Measurements from ENCODE around the gene METTL8.
"Not testable (repeated sequence)": the region's sequence is repeated elsewhere in the genome, so short reads cannot be mapped to it uniquely, and the experiment has no call there.

Gene METTL8

DNA sequence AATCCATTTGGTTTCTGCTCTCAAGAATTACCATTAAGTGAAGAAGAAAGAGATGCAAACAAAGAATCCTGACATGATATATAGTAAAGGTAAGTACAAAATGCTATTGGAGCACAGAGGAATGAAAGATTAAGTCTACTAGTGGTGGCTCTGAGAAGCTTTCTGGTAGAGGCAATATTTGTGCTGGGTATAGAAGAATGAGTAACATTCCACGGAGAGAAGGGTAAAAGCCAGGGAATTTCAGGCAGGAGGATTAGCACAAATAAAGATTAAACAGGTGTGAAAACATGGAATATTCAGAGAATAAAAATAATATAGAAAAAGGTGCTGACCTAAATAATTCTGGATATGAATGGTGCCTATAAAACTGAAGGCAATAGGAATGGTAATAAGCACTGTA lies 31.8 kb downstream of the METTL8 start:
- Mint-ChIP-seq H3K36me3 (ENCODE audit: low read depth) (peaks cover 5% of the 10 kb centered on the region), H3K4me3 (no peak overlapping the region), H3K27me3 (no peaks in the 10 kb centered on the region), H3K4me1 (ENCODE audit: low read depth) (peaks cover 22% of the 10 kb centered on the region), H3K9me3 (peaks cover 15% of the 10 kb centered on the region), H3K27ac (no peak overlapping the region)
- intact Hi-C loops (cut with micrococcal nuclease) = no loop called here

DNA sequence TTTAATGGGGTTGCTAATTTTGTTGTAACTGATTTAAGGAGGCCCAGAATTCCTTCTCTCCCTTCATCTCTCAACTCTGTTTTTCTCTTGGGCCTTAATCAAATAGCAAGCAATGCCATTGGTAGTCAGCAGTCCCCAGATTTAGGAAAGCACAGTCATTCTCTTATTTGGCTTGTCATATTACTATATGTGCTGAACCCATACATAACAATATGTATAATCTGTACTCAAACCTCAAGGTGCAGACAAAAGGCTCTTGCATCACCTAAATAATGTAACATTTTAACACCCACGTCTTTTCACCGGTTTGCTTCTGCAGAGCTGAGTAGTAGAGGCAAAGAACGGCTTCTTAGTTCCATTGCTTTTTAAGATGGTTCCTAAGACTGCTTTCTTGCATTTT lies 33.4 kb downstream of the METTL8 start:
- Mint-ChIP-seq H3K27me3 (no peaks in the 10 kb centered on the region), H3K36me3 (ENCODE audit: low read depth) (peaks cover 5% of the 10 kb centered on the region), H3K27ac (no peak overlapping the region), H3K9me3 (peaks cover 11% of the 10 kb centered on the region), H3K4me1 (ENCODE audit: low read depth) (peaks cover 17% of the 10 kb centered on the region), H3K4me3 (no peak overlapping the region)
- intact Hi-C loops (cut with micrococcal nuclease) = no loop called here

DNA sequence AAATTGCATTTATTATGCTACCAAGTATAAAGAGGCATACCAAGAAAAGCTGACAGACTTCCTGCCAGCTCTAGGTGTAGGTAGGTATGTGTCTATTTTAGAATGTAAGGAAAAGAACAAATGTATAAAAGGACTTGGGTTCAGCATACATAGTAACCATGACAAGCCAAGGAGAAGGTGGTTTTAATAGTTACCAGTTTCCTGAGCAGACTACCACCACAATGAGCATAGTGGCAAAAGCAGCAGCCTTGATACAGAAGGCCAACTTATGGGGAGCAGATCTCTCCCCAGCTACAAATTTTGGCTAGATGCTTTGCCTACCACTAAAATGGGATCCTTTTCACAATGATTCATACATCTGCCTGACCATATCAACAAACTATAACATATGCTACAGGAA lies 34.5 kb downstream of the METTL8 start:
- intact Hi-C loops (cut with micrococcal nuclease) = no loop called here
- no peaks in the 10 kb centered on the region for H3K27me3 Mint-ChIP-seq
- H3K27ac Mint-ChIP-seq = no peak overlapping the region
- H3K4me1 Mint-ChIP-seq (ENCODE audit: low read depth) = peaks cover 11% of the 10 kb centered on the region
- peaks cover 5% of the 10 kb centered on the region for H3K36me3 Mint-ChIP-seq (ENCODE audit: low read depth)
- H3K4me3 Mint-ChIP-seq = no peak overlapping the region
- H3K9me3 Mint-ChIP-seq = peaks cover 11% of the 10 kb centered on the region

DNA sequence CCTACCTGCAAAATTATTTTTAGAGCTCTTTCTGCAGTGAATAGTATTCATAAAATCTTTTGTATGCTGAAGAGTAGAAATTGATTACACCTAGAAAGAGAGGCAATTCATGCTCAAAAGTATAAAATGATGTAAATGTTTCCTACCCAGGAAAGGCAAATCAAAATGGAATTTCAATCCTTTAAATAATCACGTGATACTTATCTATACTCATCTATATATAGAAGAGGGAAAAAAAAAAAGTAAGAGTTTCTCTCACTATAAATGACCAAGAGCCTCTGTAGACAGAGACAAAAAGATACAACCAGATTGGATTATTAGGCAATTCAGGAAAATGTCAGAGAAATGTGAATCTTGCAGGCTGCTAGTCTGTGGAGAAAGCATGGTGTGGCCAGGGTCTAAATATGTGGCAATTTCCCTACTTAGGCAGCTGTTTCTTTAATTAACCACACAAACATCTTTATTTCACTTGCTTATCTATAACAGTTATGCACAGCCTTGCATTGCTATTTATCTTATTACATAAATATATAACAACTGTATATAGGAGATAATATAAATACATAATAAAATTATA lies 39.5 kb downstream of the METTL8 start:
- Mint-ChIP-seq H3K27me3 (no peaks in the 10 kb centered on the region), H3K4me3 (no peak overlapping the region), H3K36me3 (ENCODE audit: low read depth) (peaks cover 12% of the 10 kb centered on the region), H3K27ac (no peak overlapping the region), H3K9me3 (no peaks in the 10 kb centered on the region), H3K4me1 (ENCODE audit: low read depth) (peaks cover 23% of the 10 kb centered on the region)
- intact Hi-C loops (cut with micrococcal nuclease) = no loop called here

DNA sequence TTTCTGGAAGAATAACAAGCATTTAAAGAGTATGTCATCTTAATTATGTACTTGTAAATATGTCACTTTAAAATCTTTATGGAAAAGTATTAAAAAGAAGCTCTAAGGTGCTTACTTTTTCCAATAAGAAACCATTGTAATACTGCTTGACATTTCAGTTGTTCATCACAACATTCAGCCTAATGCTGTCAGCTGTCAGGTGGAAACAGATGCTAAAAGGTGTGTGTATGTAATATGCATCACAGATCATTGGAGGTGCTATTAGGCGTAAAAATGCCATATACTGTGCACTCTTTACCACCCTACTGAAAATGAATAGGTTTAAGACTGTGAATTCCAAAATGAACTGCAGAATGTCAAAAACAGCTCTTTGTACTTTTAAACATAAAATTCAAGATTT lies 40.3 kb downstream of the METTL8 start:
- peaks cover 23% of the 10 kb centered on the region for H3K4me1 Mint-ChIP-seq (ENCODE audit: low read depth)
- no peaks in the 10 kb centered on the region for H3K9me3 Mint-ChIP-seq
- no peaks in the 10 kb centered on the region for H3K27me3 Mint-ChIP-seq
- H3K27ac Mint-ChIP-seq = no peak overlapping the region
- no peak overlapping the region for H3K4me3 Mint-ChIP-seq
- H3K36me3 Mint-ChIP-seq (ENCODE audit: low read depth) = peaks cover 12% of the 10 kb centered on the region
- intact Hi-C loops (cut with micrococcal nuclease) = no loop called here

DNA sequence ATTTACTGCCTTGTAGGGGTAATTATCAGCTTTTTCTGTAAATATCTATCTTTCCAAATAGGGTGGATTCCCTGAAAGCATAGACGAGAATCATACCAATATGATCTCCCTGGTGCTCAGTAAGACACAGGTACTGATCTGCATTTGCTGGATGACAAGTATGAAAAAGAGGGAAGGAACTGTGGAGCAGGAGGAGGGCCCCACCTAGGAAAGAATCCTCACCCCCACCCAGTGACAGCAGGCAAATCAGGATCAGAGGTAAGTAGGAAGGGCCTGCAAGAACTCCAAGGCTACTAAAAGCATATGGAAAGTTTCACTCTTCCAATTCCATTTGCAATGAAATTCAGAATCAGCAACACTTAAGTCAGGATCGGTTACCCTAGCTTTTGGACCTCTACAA lies 42.3 kb downstream of the METTL8 start:
- H3K4me1 Mint-ChIP-seq (ENCODE audit: low read depth) = peaks cover 19% of the 10 kb centered on the region
- H3K4me3 Mint-ChIP-seq = no peak overlapping the region
- H3K27ac Mint-ChIP-seq = no peak overlapping the region
- intact Hi-C loops (cut with micrococcal nuclease) = no loop called here
- no peaks in the 10 kb centered on the region for H3K9me3 Mint-ChIP-seq
- peaks cover 7% of the 10 kb centered on the region for H3K36me3 Mint-ChIP-seq (ENCODE audit: low read depth)
- H3K27me3 Mint-ChIP-seq = no peaks in the 10 kb centered on the region

DNA sequence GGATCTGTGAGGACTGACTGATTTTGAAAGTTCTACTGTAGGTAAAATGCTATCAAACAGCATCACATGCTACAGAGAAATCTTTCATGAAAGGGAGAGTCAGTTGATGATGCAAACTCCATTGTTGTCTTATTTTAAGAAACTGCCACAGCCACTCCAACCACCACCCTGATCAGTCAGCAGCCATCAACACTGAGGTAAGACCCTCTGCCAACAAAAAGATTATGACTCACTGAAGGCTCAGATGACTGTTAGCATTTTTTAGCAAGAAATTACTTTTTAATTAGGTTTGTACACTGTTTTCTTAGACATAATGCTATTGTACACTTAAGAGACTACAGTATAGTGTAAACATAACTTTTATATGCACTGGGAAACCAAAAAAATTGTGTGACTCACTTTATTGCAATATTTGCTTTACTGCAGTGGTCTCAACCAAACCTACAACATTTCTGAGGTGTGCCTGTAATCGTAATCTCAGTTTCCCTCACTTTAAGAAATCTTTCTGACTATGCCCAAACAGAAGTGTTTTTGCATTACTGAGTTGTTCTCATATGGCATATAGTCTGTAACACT lies 42.8 kb downstream of the METTL8 start:
- no peaks in the 10 kb centered on the region for H3K27me3 Mint-ChIP-seq
- H3K4me3 Mint-ChIP-seq = no peak overlapping the region
- intact Hi-C loops (cut with micrococcal nuclease) = no loop called here
- no peak overlapping the region for H3K27ac Mint-ChIP-seq
- H3K36me3 Mint-ChIP-seq (ENCODE audit: low read depth) = peaks cover 7% of the 10 kb centered on the region
- H3K9me3 Mint-ChIP-seq = no peaks in the 10 kb centered on the region
- peaks cover 19% of the 10 kb centered on the region for H3K4me1 Mint-ChIP-seq (ENCODE audit: low read depth)

DNA sequence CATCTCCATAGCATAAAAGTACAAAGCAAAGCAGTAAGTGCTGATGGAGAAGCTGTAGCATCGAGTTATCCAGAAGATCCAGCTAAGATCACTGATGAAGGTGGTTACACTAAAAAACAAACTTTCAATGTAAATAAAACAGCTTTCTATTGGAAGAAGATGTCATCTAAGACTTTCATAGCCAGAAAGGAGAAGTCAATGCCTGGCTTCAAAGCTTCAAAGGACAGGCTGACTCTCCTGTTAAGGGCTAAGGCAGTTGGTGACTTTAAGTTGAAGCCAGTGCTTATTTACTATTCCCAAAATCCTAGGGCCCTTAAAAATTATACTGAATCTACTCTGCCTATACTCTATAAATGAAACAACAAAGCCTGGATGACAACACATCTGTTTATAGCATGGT lies 44.0 kb downstream of the METTL8 start:
- intact Hi-C loops (cut with micrococcal nuclease) = no loop called here
- no peak overlapping the region for H3K4me3 Mint-ChIP-seq
- H3K9me3 Mint-ChIP-seq = no peaks in the 10 kb centered on the region
- H3K27ac Mint-ChIP-seq = no peak overlapping the region
- peaks cover 7% of the 10 kb centered on the region for H3K36me3 Mint-ChIP-seq (ENCODE audit: low read depth)
- H3K27me3 Mint-ChIP-seq = no peaks in the 10 kb centered on the region
- H3K4me1 Mint-ChIP-seq (ENCODE audit: low read depth) = peaks cover 19% of the 10 kb centered on the region

DNA sequence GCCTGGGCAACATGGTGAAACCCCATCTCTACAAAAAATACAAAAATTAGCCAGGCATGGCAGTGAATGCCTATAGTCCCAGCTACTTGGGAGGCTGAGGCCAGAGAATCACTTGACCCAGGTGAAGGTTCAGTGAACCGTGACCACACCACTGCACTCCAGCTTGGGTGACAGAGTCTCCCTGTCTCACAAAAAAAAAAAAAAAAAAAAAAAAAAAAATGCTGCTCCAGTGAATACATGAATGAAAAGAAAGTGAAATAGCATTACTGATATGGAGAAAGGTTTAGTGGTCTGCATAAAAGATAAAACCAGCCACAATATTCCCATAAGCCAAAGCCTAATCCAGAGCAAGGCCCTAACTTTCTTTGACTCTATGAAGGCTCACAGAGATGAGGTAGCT lies 44.5 kb downstream of the METTL8 start:
- intact Hi-C loops (cut with micrococcal nuclease) = no loop called here
- Mint-ChIP-seq H3K27me3 (no peaks in the 10 kb centered on the region), H3K9me3 (no peaks in the 10 kb centered on the region), H3K27ac (no peak overlapping the region), H3K4me3 (no peak overlapping the region), H3K4me1 (ENCODE audit: low read depth) (peaks cover 18% of the 10 kb centered on the region), H3K36me3 (ENCODE audit: low read depth) (peaks cover 7% of the 10 kb centered on the region)

DNA sequence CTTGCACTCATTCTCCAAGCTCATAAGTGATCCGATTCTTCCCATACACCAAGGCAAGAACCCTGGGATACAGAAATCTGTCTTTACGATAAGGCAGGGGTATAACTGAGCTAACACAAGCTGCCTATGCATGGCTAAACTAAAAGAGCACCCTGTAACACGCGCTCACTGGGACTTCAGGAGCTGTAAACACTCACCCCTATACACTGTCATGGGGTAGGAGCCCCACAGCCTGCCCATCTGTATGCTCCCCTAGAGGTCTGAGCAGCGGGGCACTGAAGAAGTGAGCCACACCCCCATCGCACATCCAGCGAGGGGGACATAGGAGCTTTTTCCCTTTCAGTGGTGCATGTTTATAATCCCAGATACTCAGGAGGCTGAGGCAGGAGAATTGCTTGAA lies 46.7 kb downstream of the METTL8 start:
- Mint-ChIP-seq H3K27ac (no peak overlapping the region), H3K4me1 (ENCODE audit: low read depth) (peaks cover 11% of the 10 kb centered on the region), H3K9me3 (no peaks in the 10 kb centered on the region), H3K4me3 (no peak overlapping the region), H3K36me3 (ENCODE audit: low read depth) (peaks cover 18% of the 10 kb centered on the region), H3K27me3 (no peaks in the 10 kb centered on the region)
- intact Hi-C loops (cut with micrococcal nuclease) = no loop called here

DNA sequence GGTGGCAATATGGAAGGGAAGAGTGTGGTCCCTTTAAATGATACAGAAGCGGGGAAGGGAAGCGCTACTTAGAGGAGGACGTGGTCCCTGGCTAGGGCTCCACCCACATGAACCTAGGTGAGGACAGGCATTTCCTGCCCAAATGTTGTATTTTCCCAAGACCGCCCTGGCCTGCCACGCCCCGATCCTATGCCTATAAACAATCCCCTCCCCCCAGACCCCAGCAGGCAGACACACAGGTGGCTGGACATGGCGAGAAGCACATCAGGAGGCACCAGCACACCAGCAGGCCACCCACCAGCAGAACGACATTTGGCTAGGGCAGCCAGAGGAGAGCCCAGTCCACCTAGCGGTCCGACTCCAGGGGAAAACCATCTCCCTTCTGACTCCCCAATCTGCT lies 47.2 kb downstream of the METTL8 start:
- intact Hi-C loops (cut with micrococcal nuclease) = no loop called here
- Mint-ChIP-seq H3K4me1 (ENCODE audit: low read depth) (peaks cover 9% of the 10 kb centered on the region), H3K4me3 (no peak overlapping the region), H3K36me3 (ENCODE audit: low read depth) (peaks cover 22% of the 10 kb centered on the region), H3K9me3 (peaks cover 3% of the 10 kb centered on the region), H3K27me3 (no peaks in the 10 kb centered on the region), H3K27ac (no peak overlapping the region)

DNA sequence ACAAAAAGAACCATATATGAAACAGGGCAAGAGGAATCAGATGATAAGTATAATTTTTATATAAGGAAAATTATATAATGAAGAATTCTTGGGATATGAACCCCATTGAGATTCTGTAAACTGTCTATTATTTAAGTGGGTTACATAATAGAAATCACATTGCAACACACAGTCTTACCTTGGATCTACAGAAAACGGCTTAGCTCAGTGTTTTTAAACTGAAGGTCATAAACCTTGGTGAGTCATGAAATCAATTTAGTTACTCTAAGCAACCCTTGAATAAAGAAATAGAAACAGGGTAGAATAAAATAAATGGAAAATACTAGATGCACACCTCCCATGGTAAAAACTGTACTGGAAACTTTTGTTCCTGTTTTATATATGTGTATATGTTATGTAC lies 50.7 kb downstream of the METTL8 start:
- Mint-ChIP-seq H3K9me3 (peaks cover 34% of the 10 kb centered on the region), H3K4me1 (ENCODE audit: low read depth) (no peaks in the 10 kb centered on the region), H3K4me3 (no peak overlapping the region), H3K27ac (no peak overlapping the region), H3K36me3 (ENCODE audit: low read depth) (peaks cover 22% of the 10 kb centered on the region), H3K27me3 (no peaks in the 10 kb centered on the region)
- intact Hi-C loops (cut with micrococcal nuclease) = no loop called here

DNA sequence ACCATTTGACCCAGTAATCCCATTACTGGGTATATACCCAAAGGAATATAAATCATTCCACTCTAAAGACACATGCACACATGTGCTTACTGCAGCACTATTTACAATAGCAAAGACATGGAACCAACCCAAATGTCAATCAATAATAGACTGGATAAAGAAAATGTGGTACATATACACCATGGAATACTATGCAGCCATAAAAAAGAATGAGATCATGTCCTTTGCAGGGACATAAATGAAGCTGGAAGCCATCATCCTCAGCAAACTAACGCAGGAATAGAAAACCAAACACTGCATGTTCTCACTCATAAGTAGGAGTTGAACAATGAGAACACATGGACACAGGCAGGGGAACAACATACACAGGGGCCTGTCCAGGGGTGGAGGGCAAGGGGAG lies 51.6 kb downstream of the METTL8 start:
- H3K27ac Mint-ChIP-seq; intact Hi-C loops (cut with micrococcal nuclease); H3K4me1 Mint-ChIP-seq (ENCODE audit: low read depth); H3K27me3 Mint-ChIP-seq; H3K4me3 Mint-ChIP-seq: not testable (repeated sequence)
- H3K36me3 Mint-ChIP-seq (ENCODE audit: low read depth) = peaks cover 27% of the 10 kb centered on the region
- H3K9me3 Mint-ChIP-seq = peaks cover 44% of the 10 kb centered on the region

DNA sequence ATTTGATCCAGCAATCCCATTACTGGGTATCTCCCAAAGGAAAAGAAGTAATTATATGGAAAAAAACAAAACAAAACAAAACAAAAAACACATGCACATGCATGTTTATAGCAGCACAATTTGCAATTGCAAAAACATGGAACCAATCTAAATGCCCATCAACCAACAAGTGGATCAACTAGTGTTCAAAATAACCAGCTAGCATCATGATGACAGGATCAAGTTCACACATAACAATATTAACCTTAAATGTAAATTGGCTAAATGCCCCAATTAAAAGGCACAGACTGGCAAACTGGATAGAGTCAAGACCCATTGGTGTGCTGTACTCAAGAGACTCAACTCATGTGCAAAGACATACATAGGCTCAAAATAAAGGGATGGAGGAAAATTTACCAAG lies 55.9 kb downstream of the METTL8 start:
- Mint-ChIP-seq H3K36me3 (ENCODE audit: low read depth) (peaks cover 38% of the 10 kb centered on the region), H3K9me3 (peaks cover 72% of the 10 kb centered on the region)
- intact Hi-C loops (cut with micrococcal nuclease); H3K27ac Mint-ChIP-seq; H3K4me1 Mint-ChIP-seq (ENCODE audit: low read depth); H3K27me3 Mint-ChIP-seq; H3K4me3 Mint-ChIP-seq: not testable (repeated sequence)

DNA sequence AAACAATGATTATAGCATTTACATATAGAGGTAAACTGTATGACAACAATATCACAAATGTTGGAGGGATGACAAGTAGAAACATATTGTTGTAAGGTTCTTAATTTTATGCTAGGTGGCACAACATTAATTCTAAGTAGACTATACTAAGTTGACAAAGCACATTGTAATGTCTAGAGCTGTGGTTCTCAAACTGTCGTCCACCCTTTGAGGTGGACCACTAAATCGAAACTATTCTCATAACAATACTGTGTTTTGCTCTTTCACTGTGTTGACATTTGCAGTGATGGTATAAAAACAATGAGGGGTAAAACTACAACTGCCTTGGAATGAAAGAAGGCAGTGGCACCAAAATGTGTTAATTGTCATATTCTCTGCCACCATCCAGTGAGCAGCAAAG lies 66.1 kb downstream of the METTL8 start:
- Mint-ChIP-seq H3K4me1 (ENCODE audit: low read depth) (no peaks in the 10 kb centered on the region), H3K4me3 (no peak overlapping the region), H3K9me3 (peaks cover 22% of the 10 kb centered on the region), H3K27ac (no peak overlapping the region), H3K36me3 (ENCODE audit: low read depth) (peaks cover 15% of the 10 kb centered on the region), H3K27me3 (no peaks in the 10 kb centered on the region)
- intact Hi-C loops (cut with micrococcal nuclease) = no loop called here
